ENCODE data around the gene ICA1. TPM values are rescaled to one million over a fixed set of nuclear protein-coding genes. Genes with fewer than 3 reads are reported as not detected.

The ICA1 gene
- total RNA-seq, 6 donors from 2014 or later = 19.3 to 85.4 (median 44.6) TPM

DNA sequence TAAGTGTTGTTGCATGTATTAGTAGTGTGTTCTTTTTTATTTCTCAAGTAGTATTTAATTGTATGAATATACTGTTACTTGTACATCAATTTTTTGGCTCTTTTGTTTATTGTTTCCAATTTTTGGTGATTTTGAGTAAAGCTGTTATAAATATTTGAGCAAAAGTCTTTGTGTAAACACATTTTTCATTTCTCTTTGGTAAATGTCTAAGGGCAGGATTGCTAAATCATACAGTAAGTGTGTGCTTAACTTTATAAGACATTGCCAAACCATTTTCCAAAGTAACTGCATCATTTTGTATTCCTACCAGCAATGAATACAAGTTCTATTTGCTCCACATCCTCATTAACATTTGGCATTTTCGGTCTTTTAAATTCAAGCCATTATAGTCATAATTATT is 92.8 kb downstream of the ICA1 start:
- DNase-seq = no peak
- Histone ChIP-seq H3K27ac (no peak overlapping the region), H3K4me3 (no peak overlapping the region), H3K9me3 (no peaks in the 10 kb centered on the region), H3K36me3 (no peaks in the 10 kb centered on the region), H3K27me3 (no peaks in the 10 kb centered on the region), H3K4me1 (no peaks in the 10 kb centered on the region)
- WGBS, 2 donors = 69 to 79% methylated on average over 1 of the region's 1 CpG
- no peak for ATAC-seq (ENCODE audit: low FRiP score in 2 of 2)
- no peak for TF ChIP-seq POLR2A (IDR thresholded peaks at IDR 0.05)
- TF ChIP-seq EP300 (IDR thresholded peaks at IDR 0.05) = no peak
- TF ChIP-seq POLR2AphosphoS5 (IDR thresholded peaks at IDR 0.05) = no peak
- TF ChIP-seq CTCF (IDR thresholded peaks at IDR 0.05) = no peak

DNA sequence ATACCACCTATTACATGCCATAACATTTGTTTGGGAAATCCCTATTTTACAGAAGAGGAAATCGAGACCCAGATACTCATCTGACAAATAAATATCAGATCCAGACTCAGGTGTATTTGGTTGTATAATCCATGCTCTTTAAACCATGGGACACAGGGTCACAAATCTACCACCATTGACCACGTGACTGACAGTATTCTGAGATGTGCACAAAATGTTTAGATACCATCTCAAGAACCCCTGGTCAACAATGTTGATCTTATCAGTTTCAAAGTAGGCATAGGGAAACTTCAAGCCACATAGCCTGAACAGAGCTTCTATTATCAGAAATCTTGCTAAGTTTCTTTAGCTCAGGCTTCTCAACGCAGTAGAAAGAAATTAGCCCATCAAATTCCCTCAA is 93.6 kb downstream of the ICA1 start:
- DNase-seq (no peak), ATAC-seq (ENCODE audit: low FRiP score in 2 of 2) (no peak)
- Histone ChIP-seq H3K27me3 (no peaks in the 10 kb centered on the region), H3K4me1 (no peaks in the 10 kb centered on the region), H3K4me3 (no peak overlapping the region), H3K9me3 (no peaks in the 10 kb centered on the region), H3K36me3 (no peaks in the 10 kb centered on the region), H3K27ac (no peak overlapping the region)
- TF ChIP-seq POLR2AphosphoS5 (IDR thresholded peaks at IDR 0.05) = no peak
- TF ChIP-seq POLR2A (IDR thresholded peaks at IDR 0.05) = no peak
- TF ChIP-seq EP300 (IDR thresholded peaks at IDR 0.05) = no peak
- TF ChIP-seq CTCF (IDR thresholded peaks at IDR 0.05) = no peak
- 69 to 86% methylated on average over 3 of the region's 3 CpGs for WGBS, 2 donors

DNA sequence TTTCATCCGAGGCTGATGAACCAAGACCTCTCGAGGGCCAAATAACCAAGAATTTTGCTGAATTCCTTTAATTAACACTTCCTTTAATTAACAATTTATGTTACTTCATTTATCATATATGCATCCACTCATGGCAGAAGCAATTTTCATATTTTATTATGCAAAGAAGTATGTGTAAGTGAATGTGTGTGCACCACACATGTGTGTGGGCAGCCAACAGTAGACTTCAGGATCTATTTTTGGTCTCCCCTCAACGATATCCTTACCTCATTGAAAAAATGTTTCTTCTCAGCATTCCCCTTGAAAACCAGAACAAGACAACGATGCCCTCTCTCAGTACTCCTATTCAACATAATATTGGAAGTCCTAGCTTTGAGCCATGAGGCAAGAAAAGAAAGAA is 96.8 kb downstream of the ICA1 start:
- Histone ChIP-seq H3K36me3 (no peaks in the 10 kb centered on the region), H3K4me3 (no peak overlapping the region), H3K27ac (no peak overlapping the region), H3K9me3 (no peaks in the 10 kb centered on the region), H3K27me3 (no peaks in the 10 kb centered on the region), H3K4me1 (no peaks in the 10 kb centered on the region)
- TF ChIP-seq EP300 (IDR thresholded peaks at IDR 0.05) = no peak
- TF ChIP-seq POLR2A (IDR thresholded peaks at IDR 0.05) = no peak
- no peak for TF ChIP-seq CTCF (IDR thresholded peaks at IDR 0.05)
- no peak for TF ChIP-seq POLR2AphosphoS5 (IDR thresholded peaks at IDR 0.05)
- ATAC-seq (ENCODE audit: low FRiP score in 2 of 2) = no peak
- no peak for DNase-seq
- 53 to 70% methylated on average over 4 of the region's 4 CpGs for WGBS, 2 donors

DNA sequence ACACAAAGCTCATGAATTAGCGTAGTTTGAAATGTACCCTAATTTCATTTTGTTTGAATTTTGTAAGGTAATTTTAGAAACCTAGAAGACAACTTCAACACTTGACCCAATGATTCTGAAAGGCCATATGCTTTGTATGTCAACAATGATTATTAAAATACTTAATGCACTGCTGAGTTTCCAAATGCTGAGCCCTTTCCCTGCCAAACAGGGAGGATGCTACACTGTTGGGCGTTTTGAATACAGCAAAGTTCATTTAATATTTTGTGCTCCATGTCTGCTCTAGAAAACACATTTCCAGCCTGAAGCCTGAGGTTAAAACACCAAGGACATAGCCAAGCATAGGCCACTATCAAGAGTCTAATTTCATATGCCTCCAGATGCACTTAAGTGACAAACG is 99.8 kb downstream of the ICA1 start:
- H3K4me3 ChIP-seq = no peak overlapping the region
- H3K27ac ChIP-seq = no peak overlapping the region
- TF ChIP-seq CTCF (IDR thresholded peaks at IDR 0.05) = no peak
- no peak for TF ChIP-seq POLR2AphosphoS5 (IDR thresholded peaks at IDR 0.05)
- H3K4me1 ChIP-seq = no peaks in the 10 kb centered on the region
- no peaks in the 10 kb centered on the region for H3K36me3 ChIP-seq
- whole genome bisulfite sequencing, 2 donors = 83 to 87% methylated on average over 3 of the region's 3 CpGs
- no peaks in the 10 kb centered on the region for H3K9me3 ChIP-seq
- H3K27me3 ChIP-seq = no peaks in the 10 kb centered on the region
- ATAC-seq (ENCODE audit: low FRiP score in 2 of 2) (no peak), DNase-seq (no peak)

GRCh38 chr7:8161364-8161828 is 100.6 kb downstream of the ICA1 start:
- no peak for TF ChIP-seq POLR2A (IDR thresholded peaks at IDR 0.05)
- no peak for TF ChIP-seq POLR2AphosphoS5 (IDR thresholded peaks at IDR 0.05)
- TF ChIP-seq CTCF (IDR thresholded peaks at IDR 0.05) = no peak
- no peak for TF ChIP-seq EP300 (IDR thresholded peaks at IDR 0.05)
- ATAC-seq (ENCODE audit: low FRiP score in 2 of 2) (no peak), DNase-seq (no peak)
- Histone ChIP-seq H3K27me3 (no peaks in the 10 kb centered on the region), H3K27ac (no peak overlapping the region), H3K9me3 (no peaks in the 10 kb centered on the region), H3K36me3 (no peaks in the 10 kb centered on the region), H3K4me3 (no peak overlapping the region), H3K4me1 (no peaks in the 10 kb centered on the region)
- WGBS, 2 donors = 89 to 97% methylated on average over 4 of the region's 4 CpGs
